ENCODE data around the gene CDH13. TPM values are rescaled to one million over a fixed set of nuclear protein-coding genes. Genes with fewer than 3 reads are reported as not detected.

The CDH13 gene
- total and polyA plus RNA-seq, 9 donors, result 1.9 to 34.2 (median 4.8) TPM

GRCh38 chr16:82796047-82796446 lies 169.3 kb downstream of the CDH13 start:
- no peaks in the 10 kb centered on the region for H3K27me3 ChIP-seq
- H3K36me3 ChIP-seq, result no peaks in the 10 kb centered on the region
- WGBS, 3 donors, result 66 to 85% (median 68%) methylated on average over 3 of the region's 3 CpGs
- H3K4me1 ChIP-seq (ENCODE audit: insufficient read depth), result no peaks in the 10 kb centered on the region
- intact Hi-C loops (cut with DNase I), result no loop called here
- TF ChIP-seq POLR2A (IDR thresholded peaks at IDR 0.05) (no peak), EP300 (IDR thresholded peaks at IDR 0.05) (no peak), CTCF (IDR thresholded peaks at IDR 0.05) (no peak)
- H3K9me3 ChIP-seq, result no peaks in the 10 kb centered on the region
- DNase-seq, result no peak
- H3K4me3 ChIP-seq, result no peak overlapping the region
- no peak overlapping the region for H3K27ac ChIP-seq

GRCh38 chr16:82801361-82801760 lies 174.6 kb downstream of the CDH13 start:
- no peaks in the 10 kb centered on the region for H3K4me1 ChIP-seq (ENCODE audit: insufficient read depth)
- intact Hi-C loops (cut with DNase I), result no loop called here
- no peaks in the 10 kb centered on the region for H3K9me3 ChIP-seq
- H3K27me3 ChIP-seq, result no peaks in the 10 kb centered on the region
- WGBS, 3 donors, result 83 to 89% (median 84%) methylated on average over 4 of the region's 4 CpGs
- DNase-seq, result no peak
- no peaks in the 10 kb centered on the region for H3K36me3 ChIP-seq
- no peak overlapping the region for H3K27ac ChIP-seq
- TF ChIP-seq CTCF (IDR thresholded peaks at IDR 0.05) (no peak), EP300 (IDR thresholded peaks at IDR 0.05) (no peak), POLR2A (IDR thresholded peaks at IDR 0.05) (no peak)
- H3K4me3 ChIP-seq, result no peak overlapping the region

- DNase-seq, result no peak
- H3K4me1 ChIP-seq (ENCODE audit: insufficient read depth), result no peaks in the 10 kb centered on the region
- H3K9me3 ChIP-seq, result no peaks in the 10 kb centered on the region
- no peak overlapping the region for H3K4me3 ChIP-seq
- WGBS, 3 donors, result 93 to 100% (median 100%) methylated on average over 1 of the region's 1 CpG
- H3K27me3 ChIP-seq, result no peaks in the 10 kb centered on the region
- H3K36me3 ChIP-seq, result no peaks in the 10 kb centered on the region
- TF ChIP-seq CTCF (IDR thresholded peaks at IDR 0.05), result no peak
- TF ChIP-seq POLR2A (IDR thresholded peaks at IDR 0.05), result no peak
- no peak for TF ChIP-seq EP300 (IDR thresholded peaks at IDR 0.05)
- intact Hi-C loops (cut with DNase I), result no loop called here
- H3K27ac ChIP-seq, result no peak overlapping the region
Observed at GRCh38 chr16:82805866-82806265, 179.1 kb downstream of the CDH13 start.

GRCh38 chr16:82807311-82807710 lies 180.5 kb downstream of the CDH13 start:
- TF ChIP-seq CTCF (IDR thresholded peaks at IDR 0.05) (no peak), EP300 (IDR thresholded peaks at IDR 0.05) (no peak)
- DNase-seq, result no peak
- intact Hi-C loops (cut with DNase I), result no loop called here
- H3K27ac ChIP-seq, result no peak overlapping the region
- no peaks in the 10 kb centered on the region for H3K9me3 ChIP-seq
- WGBS, 3 donors, result 10 to 25% (median 10%) methylated on average over 3 of the region's 3 CpGs
- no peaks in the 10 kb centered on the region for H3K27me3 ChIP-seq
- H3K4me3 ChIP-seq, result no peak overlapping the region
- no peaks in the 10 kb centered on the region for H3K4me1 ChIP-seq (ENCODE audit: insufficient read depth)
- no peaks in the 10 kb centered on the region for H3K36me3 ChIP-seq

GRCh38 chr16:82808036-82808435 lies 181.3 kb downstream of the CDH13 start:
- no peaks in the 10 kb centered on the region for H3K9me3 ChIP-seq
- H3K27me3 ChIP-seq, result no peaks in the 10 kb centered on the region
- no peak for DNase-seq
- WGBS, 3 donors, result 36 to 55% (median 48%) methylated on average over 1 of the region's 1 CpG
- intact Hi-C loops (cut with DNase I), result no loop called here
- no peak overlapping the region for H3K27ac ChIP-seq
- H3K36me3 ChIP-seq, result no peaks in the 10 kb centered on the region
- no peaks in the 10 kb centered on the region for H3K4me1 ChIP-seq (ENCODE audit: insufficient read depth)
- H3K4me3 ChIP-seq, result no peak overlapping the region
- TF ChIP-seq EP300 (IDR thresholded peaks at IDR 0.05) (no peak), POLR2A (IDR thresholded peaks at IDR 0.05) (no peak), CTCF (IDR thresholded peaks at IDR 0.05) (no peak)
